ENCODE results near the gene CALD1. TPM values are rescaled to one million over a fixed set of nuclear protein-coding genes. Genes with fewer than 3 reads are reported as not detected.

Gene CALD1
- total RNA-seq, 1 donor from 2014 or later = 2.3 TPM

GRCh38 chr7:134890246-134891240 is 111.1 kb downstream of the CALD1 start:
- Mint-ChIP-seq H3K4me1 (ENCODE audit: low read depth) (peaks cover 13% of the 10 kb centered on the region), H3K27ac (no peak overlapping the region), H3K27me3 (ENCODE audit: insufficient read depth) (peaks cover 9% of the 10 kb centered on the region), H3K4me3 (no peak overlapping the region), H3K9me3 (peaks cover 10% of the 10 kb centered on the region), H3K36me3 (ENCODE audit: low read depth) (no peaks in the 10 kb centered on the region)
- DNase-seq (ENCODE audit: low spot score) = no peak
- intact Hi-C loops (cut with micrococcal nuclease) = no loop called here

DNA sequence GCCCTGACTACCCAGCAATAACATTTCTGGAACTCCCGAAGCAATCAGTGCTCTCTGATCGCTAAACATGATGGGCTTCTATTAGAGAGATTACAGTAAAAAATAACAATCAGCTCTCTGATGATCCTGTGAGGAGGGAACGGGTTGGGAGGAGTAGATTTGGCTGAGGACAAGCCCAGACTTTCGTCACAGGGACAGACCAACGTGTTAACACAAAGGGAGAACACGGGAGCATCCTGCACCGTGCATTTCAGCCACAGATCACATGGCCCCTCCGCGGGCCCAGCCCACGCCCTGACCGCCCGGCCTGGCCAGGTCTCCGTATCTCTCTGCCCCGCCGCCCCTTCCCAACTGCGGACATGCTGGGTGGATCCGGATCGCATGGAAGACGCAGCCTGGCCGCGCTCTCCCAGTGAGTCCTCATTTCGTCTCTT is 111.8 kb downstream of the CALD1 start:
- Mint-ChIP-seq H3K36me3 (ENCODE audit: low read depth) (peaks cover 1% of the 10 kb centered on the region), H3K27ac (no peak overlapping the region), H3K4me3 (no peak overlapping the region), H3K9me3 (peaks cover 18% of the 10 kb centered on the region), H3K4me1 (ENCODE audit: low read depth) (peaks cover 7% of the 10 kb centered on the region), H3K27me3 (ENCODE audit: insufficient read depth) (peaks cover 9% of the 10 kb centered on the region)
- intact Hi-C loops (cut with micrococcal nuclease) = no loop called here
- no peak for DNase-seq (ENCODE audit: low spot score)

- Mint-ChIP-seq H3K4me3 (no peak overlapping the region), H3K27me3 (ENCODE audit: insufficient read depth) (peaks cover 9% of the 10 kb centered on the region), H3K27ac (no peak overlapping the region), H3K4me1 (ENCODE audit: low read depth) (peaks cover under 1% of the 10 kb centered on the region), H3K9me3 (peaks cover 25% of the 10 kb centered on the region), H3K36me3 (ENCODE audit: low read depth) (peaks cover 1% of the 10 kb centered on the region)
- no peak for DNase-seq (ENCODE audit: low spot score)
- intact Hi-C loops (cut with micrococcal nuclease) = no loop called here
Observed at GRCh38 chr7:134891696-134892678, 112.6 kb downstream of the CALD1 start.

DNA sequence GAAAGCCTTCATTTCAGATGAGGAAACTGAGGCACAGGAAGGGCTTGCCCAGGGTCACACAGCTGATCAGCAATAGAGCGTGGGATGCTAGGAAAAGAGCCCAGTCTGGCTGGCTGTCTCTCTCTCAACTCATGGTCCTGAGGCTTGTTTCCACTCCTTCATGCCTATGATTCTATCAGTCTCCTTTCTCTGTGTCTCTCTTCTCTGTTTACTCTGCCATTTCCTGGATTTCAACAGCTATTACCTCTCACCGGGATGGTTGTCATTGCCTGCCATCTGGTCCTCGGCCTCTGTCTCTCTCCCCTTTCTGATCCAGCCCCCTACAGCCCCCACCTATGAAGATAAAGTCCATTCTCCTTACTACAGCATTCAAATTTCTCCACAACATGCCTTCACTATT is 113.5 kb downstream of the CALD1 start:
- H3K4me1 Mint-ChIP-seq (ENCODE audit: low read depth) = no peaks in the 10 kb centered on the region
- peaks cover 9% of the 10 kb centered on the region for H3K27me3 Mint-ChIP-seq (ENCODE audit: insufficient read depth)
- peaks cover 1% of the 10 kb centered on the region for H3K36me3 Mint-ChIP-seq (ENCODE audit: low read depth)
- peaks cover 28% of the 10 kb centered on the region for H3K9me3 Mint-ChIP-seq
- H3K4me3 Mint-ChIP-seq = no peak overlapping the region
- H3K27ac Mint-ChIP-seq = no peak overlapping the region
- no peak for DNase-seq (ENCODE audit: low spot score)
- intact Hi-C loops (cut with micrococcal nuclease) = no loop called here

GRCh38 chr7:134893920-134894319 is 114.5 kb downstream of the CALD1 start:
- intact Hi-C loops (cut with micrococcal nuclease) = no loop called here

GRCh38 chr7:134894928-134895327 is 115.5 kb downstream of the CALD1 start:
- Mint-ChIP-seq H3K27me3 (ENCODE audit: insufficient read depth) (peaks cover 9% of the 10 kb centered on the region), H3K4me1 (ENCODE audit: low read depth) (peaks cover 5% of the 10 kb centered on the region), H3K27ac (no peak overlapping the region), H3K9me3 (peaks cover 28% of the 10 kb centered on the region), H3K4me3 (no peak overlapping the region), H3K36me3 (ENCODE audit: low read depth) (peaks cover 1% of the 10 kb centered on the region)
- intact Hi-C loops (cut with micrococcal nuclease) = no loop called here
- no peak for DNase-seq (ENCODE audit: low spot score)

More at GRCh38 chr7:134893920-134894319, 114.5 kb downstream of the CALD1 start:
- Mint-ChIP-seq H3K4me1 (ENCODE audit: low read depth) (peaks cover 2% of the 10 kb centered on the region), H3K27me3 (ENCODE audit: insufficient read depth) (peaks cover 9% of the 10 kb centered on the region), H3K9me3 (peaks cover 28% of the 10 kb centered on the region), H3K36me3 (ENCODE audit: low read depth) (peaks cover 1% of the 10 kb centered on the region), H3K4me3 (no peak overlapping the region), H3K27ac (no peak overlapping the region)
- DNase-seq (ENCODE audit: low spot score) = no peak

DNA sequence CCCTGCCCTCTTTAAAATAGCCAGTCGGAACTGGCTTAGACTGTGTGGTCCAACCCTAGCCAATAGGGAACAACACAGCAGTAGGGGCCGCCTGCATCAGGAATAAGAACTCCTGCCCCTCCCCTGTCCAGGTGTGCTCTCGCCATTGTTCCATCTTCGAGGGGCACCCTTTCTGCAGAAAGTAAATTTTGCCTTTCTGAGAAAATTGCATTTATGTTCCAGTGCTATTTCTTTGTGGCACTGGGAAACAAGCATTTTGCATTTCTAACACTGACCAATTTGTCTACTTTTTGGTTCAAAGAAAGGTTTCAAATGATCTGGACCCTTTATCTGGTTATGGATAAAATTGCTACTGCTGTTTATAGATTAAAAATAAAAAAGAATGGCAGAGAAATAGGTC is 116.6 kb downstream of the CALD1 start:
- Mint-ChIP-seq H3K27me3 (ENCODE audit: insufficient read depth) (peaks cover 9% of the 10 kb centered on the region), H3K4me1 (ENCODE audit: low read depth) (peaks cover 14% of the 10 kb centered on the region), H3K36me3 (ENCODE audit: low read depth) (peaks cover 1% of the 10 kb centered on the region), H3K27ac (no peak overlapping the region), H3K9me3 (peaks cover 28% of the 10 kb centered on the region), H3K4me3 (no peak overlapping the region)
- intact Hi-C loops (cut with micrococcal nuclease) = no loop called here
- no peak for DNase-seq (ENCODE audit: low spot score)

- intact Hi-C loops (cut with micrococcal nuclease) = no loop called here
- no peak overlapping the region for H3K4me3 Mint-ChIP-seq
- H3K27me3 Mint-ChIP-seq (ENCODE audit: insufficient read depth) = peaks cover 7% of the 10 kb centered on the region
- peaks cover 28% of the 10 kb centered on the region for H3K9me3 Mint-ChIP-seq
- peaks cover 1% of the 10 kb centered on the region for H3K36me3 Mint-ChIP-seq (ENCODE audit: low read depth)
- H3K4me1 Mint-ChIP-seq (ENCODE audit: low read depth) = peaks cover 19% of the 10 kb centered on the region
- H3K27ac Mint-ChIP-seq = no peak overlapping the region
- no peak for DNase-seq (ENCODE audit: low spot score)
Observed at GRCh38 chr7:134897936-134898335, 118.5 kb downstream of the CALD1 start.

- no peak overlapping the region for H3K27ac Mint-ChIP-seq
- no peak overlapping the region for H3K4me3 Mint-ChIP-seq
- peaks cover 19% of the 10 kb centered on the region for H3K4me1 Mint-ChIP-seq (ENCODE audit: low read depth)
- H3K27me3 Mint-ChIP-seq (ENCODE audit: insufficient read depth) = no peaks in the 10 kb centered on the region
- H3K36me3 Mint-ChIP-seq (ENCODE audit: low read depth) = peaks cover 1% of the 10 kb centered on the region
- DNase-seq (ENCODE audit: low spot score) = no peak
- intact Hi-C loops (cut with micrococcal nuclease) = no loop called here
- H3K9me3 Mint-ChIP-seq = peaks cover 24% of the 10 kb centered on the region
Observed at GRCh38 chr7:134899729-134900128, 120.3 kb downstream of the CALD1 start.

DNA sequence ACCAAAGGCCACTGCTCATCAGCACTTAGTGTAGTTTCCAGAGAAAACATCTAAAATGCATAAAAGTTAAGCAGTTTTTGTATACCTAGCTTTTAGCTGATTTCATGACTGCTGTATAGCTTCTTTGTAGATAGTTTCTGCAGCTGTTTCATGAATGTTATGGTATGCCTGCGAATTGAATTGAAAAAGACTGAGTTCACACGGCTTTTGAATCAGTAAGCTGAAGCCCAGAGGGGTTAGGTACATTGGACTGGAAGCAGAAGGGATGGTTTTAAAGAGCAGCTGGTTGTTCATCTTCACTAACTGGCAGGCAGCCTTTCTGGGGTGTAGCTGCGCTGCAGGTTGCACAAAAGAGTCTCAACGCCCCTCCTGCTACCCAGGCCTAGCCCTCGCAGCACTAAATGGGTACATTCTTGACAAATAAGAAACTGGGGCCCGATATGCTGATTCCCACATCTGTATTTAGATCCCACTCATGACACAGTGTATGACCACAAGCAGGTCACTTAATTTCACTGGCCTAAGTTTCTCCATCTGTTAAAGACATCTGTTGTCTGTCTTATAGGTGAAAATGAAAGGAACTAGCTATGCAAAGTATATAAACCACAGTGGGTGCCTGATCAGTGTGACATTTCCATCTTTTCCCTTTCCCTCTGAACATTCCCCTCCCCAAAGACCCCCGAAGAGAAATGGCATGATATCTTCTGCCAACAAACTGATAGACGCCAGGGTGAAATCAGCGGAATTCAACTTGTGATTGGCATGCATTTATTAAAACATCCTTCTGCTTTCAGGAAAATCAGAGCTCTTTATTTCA is 120.9 kb downstream of the CALD1 start:
- no peak for DNase-seq (ENCODE audit: low spot score)
- Mint-ChIP-seq H3K4me1 (ENCODE audit: low read depth) (peaks cover 19% of the 10 kb centered on the region), H3K36me3 (ENCODE audit: low read depth) (peaks cover 1% of the 10 kb centered on the region), H3K27ac (no peak overlapping the region), H3K27me3 (ENCODE audit: insufficient read depth) (no peaks in the 10 kb centered on the region), H3K4me3 (no peak overlapping the region), H3K9me3 (peaks cover 19% of the 10 kb centered on the region)
- intact Hi-C loops (cut with micrococcal nuclease) = no loop called here

GRCh38 chr7:134901389-134902020 is 122.1 kb downstream of the CALD1 start:
- Mint-ChIP-seq H3K27me3 (ENCODE audit: insufficient read depth) (no peaks in the 10 kb centered on the region), H3K4me3 (no peak overlapping the region), H3K9me3 (peaks cover 8% of the 10 kb centered on the region), H3K36me3 (ENCODE audit: low read depth) (no peaks in the 10 kb centered on the region), H3K4me1 (ENCODE audit: low read depth) (peaks cover 19% of the 10 kb centered on the region), H3K27ac (no peak overlapping the region)
- intact Hi-C loops (cut with micrococcal nuclease) = no loop called here
- DNase-seq (ENCODE audit: low spot score) = no peak

DNA sequence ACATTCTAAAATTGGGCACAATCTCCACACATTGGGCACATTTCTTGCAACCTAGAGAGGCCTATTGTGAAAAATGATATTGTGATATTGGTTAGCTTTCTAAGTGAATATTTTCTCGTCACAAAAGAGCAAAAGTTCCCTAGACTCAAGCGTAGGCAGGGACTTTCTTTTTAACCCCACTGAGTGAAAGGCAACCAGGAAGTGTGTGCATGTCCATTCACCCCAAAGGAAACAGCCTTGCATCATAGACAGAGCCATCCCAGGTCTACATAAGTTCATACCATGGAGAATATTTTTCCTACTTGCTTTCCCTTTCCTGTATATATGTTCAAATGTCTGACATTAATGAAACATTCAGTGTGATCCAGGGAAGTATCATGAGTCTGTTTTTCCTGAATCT is 122.6 kb downstream of the CALD1 start:
- Mint-ChIP-seq H3K9me3 (peaks cover 3% of the 10 kb centered on the region), H3K27ac (no peak overlapping the region), H3K36me3 (ENCODE audit: low read depth) (no peaks in the 10 kb centered on the region), H3K4me3 (no peak overlapping the region), H3K4me1 (ENCODE audit: low read depth) (peaks cover 22% of the 10 kb centered on the region), H3K27me3 (ENCODE audit: insufficient read depth) (no peaks in the 10 kb centered on the region)
- intact Hi-C loops (cut with micrococcal nuclease) = no loop called here
- DNase-seq (ENCODE audit: low spot score) = no peak
